HEK293T (cell line): Measurements from ENCODE around the gene MTMR3.

ENCODE experiments used
- FOXK2 ChIP-seq: fragments of 450-650 bp; IDR thresholded peaks from 2 replicates; pipeline ENCODE4 v1.6.1; 2016; ENCODE audit warnings: mild to moderate bottlenecking
- FOXM1 ChIP-seq: fragments of 450-650 bp; IDR thresholded peaks from 2 replicates; pipeline ENCODE4 v1.6.1; 2017; ENCODE audit warnings: mild to moderate bottlenecking, borderline replicate concordance
- TARDBP ChIP-seq: fragments of 450-650 bp; IDR thresholded peaks from 2 replicates; pipeline ENCODE4 v1.6.1; 2016
- ZNF384 ChIP-seq: fragments of 450-650 bp; IDR thresholded peaks from 2 replicates; pipeline ENCODE4 v1.6.1; 2016
- TF ChIP-seq, protein P1 (sequence below): fragments of 450-650 bp; IDR thresholded peaks from 2 replicates; pipeline ENCODE4 v1.6.1; 2016

GRCh38 chr22:30027169-30027568 is 144.2 kb downstream of the MTMR3 start:
- TF ChIP-seq FOXK2 (no peak), ZNF384 (no peak), TARDBP (no peak), FOXM1 (no peak)
- TF ChIP-seq, protein P1, sequence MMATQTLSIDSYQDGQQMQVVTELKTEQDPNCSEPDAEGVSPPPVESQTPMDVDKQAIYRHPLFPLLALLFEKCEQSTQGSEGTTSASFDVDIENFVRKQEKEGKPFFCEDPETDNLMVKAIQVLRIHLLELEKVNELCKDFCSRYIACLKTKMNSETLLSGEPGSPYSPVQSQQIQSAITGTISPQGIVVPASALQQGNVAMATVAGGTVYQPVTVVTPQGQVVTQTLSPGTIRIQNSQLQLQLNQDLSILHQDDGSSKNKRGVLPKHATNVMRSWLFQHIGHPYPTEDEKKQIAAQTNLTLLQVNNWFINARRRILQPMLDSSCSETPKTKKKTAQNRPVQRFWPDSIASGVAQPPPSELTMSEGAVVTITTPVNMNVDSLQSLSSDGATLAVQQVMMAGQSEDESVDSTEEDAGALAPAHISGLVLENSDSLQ: no peak
